RWPE1 (cell line): ENCODE measurements around the gene MYBPC3.
"Not testable (repeated sequence)": the region's sequence is repeated elsewhere in the genome, so short reads cannot be mapped to it uniquely, and the experiment has no call there.

Source experiments
- CTCF ChIA-PET: fragments of 350-600 bp; sonication (Branson Sonifier 250); formaldehyde crosslinking; extraction: SDS; loops from one replicate; lab custom pipeline; 2021; lab: Yijun Ruan, JAX
- POLR2A ChIA-PET: fragments of 400-600 bp; formaldehyde crosslinking; extraction: SDS; loops from one replicate; lab custom pipeline; 2020; ENCODE audit warnings: antibody characterized with exemption; ENCODE audit not compliant: low non-redundant PET; lab: Yijun Ruan, JAX
- DNase-seq: peaks from one replicate; pipeline ENCODE4 v3.0.0; 2012; ENCODE audit warnings: low spot score
- H3K27ac ChIP-seq: fragments of 450-650 bp; 2 replicates; pipeline ENCODE4 v1.5.1; 2017
- TF ChIP-seq, protein P1 (sequence below): fragments of 450-650 bp; conservative IDR thresholded peaks from 2 replicates; pipeline ENCODE4 v1.5.1; 2017; ENCODE audit warnings: low read depth, mild to moderate bottlenecking

MYBPC3 gene

DNA sequence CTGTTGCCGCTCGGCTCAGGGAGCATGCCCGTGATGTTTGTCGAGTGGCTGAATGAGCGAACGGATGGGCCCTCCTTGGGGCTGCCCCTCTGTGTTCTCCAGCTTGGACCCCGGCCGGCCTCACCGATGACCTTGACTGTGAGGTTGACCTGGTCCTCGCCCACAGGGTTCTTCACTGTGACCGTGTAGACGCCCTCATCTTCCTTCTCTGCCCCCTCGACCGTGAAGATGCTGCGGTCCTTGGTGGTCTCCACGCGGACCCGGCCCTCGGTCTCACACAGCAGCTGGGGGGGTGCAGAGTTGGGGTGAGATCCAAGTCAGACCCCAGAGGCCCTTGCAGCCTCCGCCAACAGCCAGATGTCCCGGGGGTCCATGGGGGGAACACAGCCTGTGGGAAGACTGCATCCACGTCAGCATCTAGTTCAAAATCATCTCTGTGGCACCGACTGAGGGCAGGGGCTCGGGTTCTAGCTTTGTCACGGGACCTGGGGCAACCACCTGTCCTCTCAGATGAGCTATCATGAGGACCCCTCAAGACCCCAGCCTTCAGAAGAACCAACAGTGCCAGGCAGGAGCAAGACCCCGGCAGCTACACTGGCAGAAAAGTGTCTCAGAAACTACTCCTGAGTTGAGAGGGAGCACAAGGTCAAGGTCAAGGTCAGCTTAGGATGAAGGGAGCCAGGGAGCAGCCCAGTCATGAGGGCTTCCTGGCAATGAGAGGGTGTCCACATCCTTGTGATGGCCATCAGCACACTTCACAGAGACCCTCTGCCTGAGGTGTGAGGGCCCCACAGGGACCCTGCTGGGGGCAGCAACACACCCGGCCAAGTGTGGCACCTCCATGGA lies 13.9 kb downstream of the MYBPC3 start:
- no peak for DNase-seq
- ChIA-PET POLR2A (no interaction called here), CTCF (interaction anchor here (1.0 kb wide), 1 partner anchor 16 kb away, joined by 3 read pairs; no protein-coding TSS in a partner anchor)
- TF ChIP-seq, protein P1, sequence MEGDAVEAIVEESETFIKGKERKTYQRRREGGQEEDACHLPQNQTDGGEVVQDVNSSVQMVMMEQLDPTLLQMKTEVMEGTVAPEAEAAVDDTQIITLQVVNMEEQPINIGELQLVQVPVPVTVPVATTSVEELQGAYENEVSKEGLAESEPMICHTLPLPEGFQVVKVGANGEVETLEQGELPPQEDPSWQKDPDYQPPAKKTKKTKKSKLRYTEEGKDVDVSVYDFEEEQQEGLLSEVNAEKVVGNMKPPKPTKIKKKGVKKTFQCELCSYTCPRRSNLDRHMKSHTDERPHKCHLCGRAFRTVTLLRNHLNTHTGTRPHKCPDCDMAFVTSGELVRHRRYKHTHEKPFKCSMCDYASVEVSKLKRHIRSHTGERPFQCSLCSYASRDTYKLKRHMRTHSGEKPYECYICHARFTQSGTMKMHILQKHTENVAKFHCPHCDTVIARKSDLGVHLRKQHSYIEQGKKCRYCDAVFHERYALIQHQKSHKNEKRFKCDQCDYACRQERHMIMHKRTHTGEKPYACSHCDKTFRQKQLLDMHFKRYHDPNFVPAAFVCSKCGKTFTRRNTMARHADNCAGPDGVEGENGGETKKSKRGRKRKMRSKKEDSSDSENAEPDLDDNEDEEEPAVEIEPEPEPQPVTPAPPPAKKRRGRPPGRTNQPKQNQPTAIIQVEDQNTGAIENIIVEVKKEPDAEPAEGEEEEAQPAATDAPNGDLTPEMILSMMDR, result no peak
- no peak overlapping the region for H3K27ac ChIP-seq

DNA sequence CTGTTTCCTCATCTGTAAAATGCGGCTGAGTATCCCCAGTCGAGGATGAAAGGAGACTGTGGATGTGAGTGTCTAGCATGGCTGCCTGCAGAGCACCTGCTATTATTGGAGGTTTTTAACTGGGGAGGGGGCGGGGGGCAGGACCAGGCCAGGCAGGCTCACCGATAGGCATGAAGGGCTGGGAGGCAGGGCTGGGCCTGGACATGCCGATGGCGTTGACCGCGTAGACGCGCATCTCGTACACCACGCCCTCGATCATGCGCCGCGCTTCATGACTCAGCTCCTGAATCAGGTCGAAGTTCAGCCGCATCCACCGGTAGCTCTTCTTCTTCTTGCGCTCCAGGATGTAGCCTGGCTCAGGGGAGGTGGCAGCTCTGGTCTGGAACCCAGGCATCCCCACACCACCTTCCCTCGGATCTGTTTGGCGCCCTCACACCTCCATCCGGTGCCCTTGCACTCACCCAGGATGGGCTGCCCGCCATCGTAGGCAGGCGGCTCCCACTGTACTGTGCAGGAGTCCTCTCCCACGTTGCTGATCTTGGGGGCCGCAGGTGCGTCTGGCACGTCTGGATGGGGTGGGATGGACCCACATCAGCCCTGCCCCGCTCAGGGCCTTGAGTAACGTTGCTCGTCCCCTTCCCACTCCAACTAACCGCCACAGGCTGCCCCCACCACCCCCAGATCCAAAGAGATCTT lies 15.1 kb downstream of the MYBPC3 start:
- ChIA-PET CTCF (interaction anchor here (0.7 to 1.2 kb wide), 2 partner anchors 18 to 79 kb away, joined by 3 to 5 read pairs; no protein-coding TSS in a partner anchor), POLR2A (no interaction called here)
- TF ChIP-seq, protein P1, result no peak
- no peak for DNase-seq
- no peak overlapping the region for H3K27ac ChIP-seq

DNA sequence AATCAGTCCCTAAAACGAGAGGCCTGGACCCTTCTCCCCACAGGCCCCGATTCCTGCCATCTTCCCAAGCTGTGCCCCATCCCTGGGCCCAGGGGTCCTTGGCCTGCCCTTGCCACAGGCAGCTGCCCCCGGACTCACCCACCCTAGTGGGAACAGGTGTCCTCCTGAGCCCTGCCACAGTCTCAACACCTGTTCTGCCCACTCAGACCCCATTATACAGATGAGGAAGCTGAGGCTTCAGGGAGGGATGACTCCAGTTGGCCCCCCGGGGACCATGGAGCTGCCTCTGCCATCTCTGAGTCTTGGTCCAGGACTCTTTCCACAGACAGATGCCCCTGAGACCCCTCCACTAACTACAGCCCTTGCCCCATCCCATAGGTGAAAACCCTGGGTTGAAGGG lies 15.9 kb downstream of the MYBPC3 start:
- TF ChIP-seq, protein P1, result no peak
- DNase-seq, result no peak
- H3K27ac ChIP-seq, result no peak overlapping the region
- ChIA-PET POLR2A (no interaction called here), CTCF (interaction anchor here (1.2 kb wide), 1 partner anchor 18 kb away, joined by 5 read pairs; no protein-coding TSS in a partner anchor)

DNA sequence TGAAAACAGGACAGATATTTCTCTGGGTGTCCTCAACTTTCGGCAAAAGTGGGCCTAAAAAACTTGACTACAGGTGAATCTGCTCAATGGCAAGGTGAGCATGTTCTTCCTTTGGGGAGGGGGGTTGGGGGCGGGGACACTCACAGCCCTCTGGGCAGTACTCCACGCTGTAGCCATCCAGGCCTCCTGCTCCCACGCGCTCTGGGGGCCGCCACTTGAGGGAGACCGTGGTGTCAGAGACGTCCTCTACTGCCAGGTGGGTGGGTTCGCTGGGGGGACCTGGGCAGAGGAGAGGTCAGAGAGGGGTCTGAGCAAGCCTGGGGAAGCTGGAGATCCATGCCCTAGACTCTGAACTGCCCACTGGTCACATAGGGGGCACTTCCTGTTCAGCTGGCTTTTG lies 16.8 kb downstream of the MYBPC3 start:
- H3K27ac ChIP-seq, result no peak overlapping the region
- TF ChIP-seq, protein P1, result no peak
- ChIA-PET CTCF (no interaction called here), POLR2A (no interaction called here)
- DNase-seq, result no peak

DNA sequence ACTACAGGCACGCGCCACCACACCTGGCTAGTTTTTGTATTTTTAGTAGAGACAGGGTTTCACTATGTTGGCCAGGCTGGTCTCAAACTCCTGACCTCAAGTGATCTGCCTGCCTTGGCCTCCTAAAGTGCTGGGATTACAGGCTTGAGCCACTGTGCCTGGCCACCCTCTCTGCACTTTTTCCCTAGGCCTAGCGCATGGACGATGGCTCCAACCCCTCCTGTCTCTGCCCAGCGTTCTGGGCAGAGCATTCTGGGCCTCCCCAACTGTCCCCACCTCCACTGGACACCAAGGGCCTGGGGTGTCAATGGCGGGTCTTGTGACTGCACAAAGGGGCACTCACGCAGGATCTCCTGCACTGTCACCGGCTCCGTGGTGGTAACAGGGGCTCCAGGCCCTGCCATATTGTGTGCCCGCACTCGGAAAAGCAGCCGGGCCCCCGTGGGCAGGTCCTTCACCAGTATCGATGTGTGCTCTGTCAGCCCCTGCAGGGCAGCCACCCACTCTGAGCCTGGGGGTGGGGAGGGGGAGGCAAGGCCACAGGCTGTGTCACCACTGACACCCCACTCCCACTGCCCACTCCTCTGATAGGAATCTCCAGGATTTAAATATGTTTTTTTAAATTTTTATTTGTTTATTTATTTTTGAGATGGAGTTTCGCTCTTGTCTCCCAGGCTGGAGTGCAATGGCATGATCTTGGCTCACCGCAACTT lies 17.6 kb downstream of the MYBPC3 start:
- POLR2A ChIA-PET, H3K27ac ChIP-seq, DNase-seq: not testable (repeated sequence)
- CTCF ChIA-PET, result interaction anchor here (0.7 to 1.6 kb wide), 2 partner anchors 39 to 93 kb away, joined by 3 read pairs; no protein-coding TSS in a partner anchor

DNA sequence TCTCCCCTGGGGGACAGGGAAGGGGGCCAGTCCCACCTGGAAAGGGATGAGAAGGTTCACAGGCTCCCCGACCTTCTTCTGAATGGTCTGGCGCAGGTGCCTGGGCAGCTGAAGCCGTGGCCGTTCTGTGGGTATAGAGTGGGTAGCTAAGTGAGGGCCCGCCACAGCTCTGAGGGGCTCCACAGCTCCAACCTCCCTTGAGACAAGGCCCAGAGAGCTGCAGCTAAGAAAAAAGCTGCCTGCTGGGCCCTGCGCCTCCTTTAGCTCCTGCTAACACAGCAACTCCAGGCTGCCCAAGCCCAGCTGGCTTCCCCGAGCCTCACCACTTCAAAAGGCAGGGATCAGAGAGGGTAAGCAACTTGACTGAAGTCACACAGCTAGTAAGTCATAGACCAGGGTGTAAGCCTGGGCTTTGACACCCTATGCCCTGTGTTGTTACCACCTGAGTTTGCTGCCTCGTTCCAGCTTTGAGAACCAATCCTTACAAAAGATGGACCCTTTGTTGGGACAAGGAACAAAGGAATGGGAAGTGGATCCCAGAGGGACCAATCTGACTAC lies 18.5 kb downstream of the MYBPC3 start:
- TF ChIP-seq, protein P1, result no peak
- DNase-seq, result no peak
- ChIA-PET CTCF (interaction anchor here (0.6 to 1.6 kb wide), 4 partner anchors 21 to 457 kb away, joined by 3 to 4 read pairs (median 3); no protein-coding TSS in a partner anchor), POLR2A (no interaction called here)
- H3K27ac ChIP-seq, result no peak overlapping the region
